GM18507 (cell line): ENCODE data around the gene COPS7A.

Experiments
- DNase-seq: peaks from one replicate; pipeline ENCODE4 v3.0.0; 2011; ENCODE audit warnings: low read depth; ENCODE audit not compliant: insufficient read length; ENCODE audit errors: extremely low spot score
- FAIRE-seq: peaks from 2 replicates; lab custom pipeline; 2011; peaks lifted over from hg19 to GRCh38; lab: Jason Lieb, UNC

COPS7A gene

GRCh38 chr12:6723607-6724408 is at the start of gene COPS7A:
Gene COPS7A, plus strand, starts transcription at chr12:6724046. Its CDS starts 611 bp downstream, at chr12:6724657.
- FAIRE-seq: peak; percentile 99

GRCh38 chr12:6676962-6677361 is 46.9 kb upstream of the COPS7A start:
- DNase-seq (no peak), FAIRE-seq (no peak)

More at GRCh38 chr12:6723607-6724408, at the start of gene COPS7A:
- peak; percentile 96 for DNase-seq

- FAIRE-seq (no peak), DNase-seq (no peak)
Measured at GRCh38 chr12:6684609-6685008, 39.2 kb upstream of the COPS7A start.

- DNase-seq (no peak), FAIRE-seq (no peak)
Measured at GRCh38 chr12:6685814-6686213, 38.0 kb upstream of the COPS7A start.

- FAIRE-seq: no peak
- peak; percentile 68 for DNase-seq
Measured at GRCh38 chr12:6688543-6688998, 35.3 kb upstream of the COPS7A start.

GRCh38 chr12:6688999-6689882 is 34.6 kb upstream of the COPS7A start, which contains the start of gene ZNF384:
Gene ZNF384, minus strand, starts transcription at chr12:6689375. Its CDS starts 9,855 bp downstream, at chr12:6679520.
- FAIRE-seq (peak; percentile 100), DNase-seq (peak; percentile 93)

- DNase-seq: no peak
- FAIRE-seq: no peak
Measured at GRCh38 chr12:6691473-6691872, 32.4 kb upstream of the COPS7A start.

- DNase-seq (no peak), FAIRE-seq (no peak)
Measured at GRCh38 chr12:6692888-6693287, 31.0 kb upstream of the COPS7A start.

GRCh38 chr12:6693832-6694355 is 30.0 kb upstream of the COPS7A start:
- DNase-seq: no peak
- FAIRE-seq: no peak

- FAIRE-seq: no peak
- DNase-seq: no peak
Measured at GRCh38 chr12:6694701-6695100, 29.1 kb upstream of the COPS7A start.

GRCh38 chr12:6695313-6696045 is 28.4 kb upstream of the COPS7A start:
- FAIRE-seq (no peak), DNase-seq (no peak)

GRCh38 chr12:6696690-6697583 is 26.9 kb upstream of the COPS7A start:
- FAIRE-seq: peak; percentile 72
- DNase-seq: no peak

GRCh38 chr12:6697584-6698351 is 26.1 kb upstream of the COPS7A start:
- FAIRE-seq: peak; percentile 73
- DNase-seq: no peak

GRCh38 chr12:6698352-6699046 is 25.3 kb upstream of the COPS7A start:
- FAIRE-seq (no peak), DNase-seq (no peak)

- DNase-seq (no peak), FAIRE-seq (no peak)
Measured at GRCh38 chr12:6699259-6699988, 24.4 kb upstream of the COPS7A start.

GRCh38 chr12:6699989-6700645 is 23.7 kb upstream of the COPS7A start:
- no peak for FAIRE-seq

More at GRCh38 chr12:6699989-6700645, 23.7 kb upstream of the COPS7A start:
- no peak for DNase-seq
